GM12878 (cell line): Measurements from ENCODE around the gene RADX. TPM values are rescaled to one million over a fixed set of nuclear protein-coding genes. Genes with fewer than 3 reads are reported as not detected.

Source experiments
- ATAC-seq: fragments of 200-7000 bp; cut with Tn5 transposase; 3 replicates; pipeline ENCODE4 v1.9.1; 2020; ENCODE audit warnings: mild to moderate bottlenecking, moderate library complexity
- BruUV-seq: library from RNA; stranded (reverse); fragments of 400-500 nt; replicated peaks from 2 replicates; lab custom pipeline; 2021; lab: Mats Ljungman, UMichigan
- CTCF ChIA-PET: fragments of 300-600 bp; sonication (Branson Sonifier 250); formaldehyde crosslinking; extraction: SDS; loops from one replicate; lab custom pipeline; 2021; ENCODE audit warnings: inconsistent platforms; lab: Yijun Ruan, JAX
- POLR2A ChIA-PET: fragments of 350-600 bp; formaldehyde crosslinking; extraction: SDS; loops from one replicate; lab custom pipeline; 2021; ENCODE audit warnings: inconsistent platforms; lab: Charles Lee
- RAD21 ChIA-PET: fragments of 300-600 bp; sonication (Branson Sonifier 250); formaldehyde crosslinking; loops from one replicate; lab custom pipeline; 2023; ENCODE audit warnings: antibody characterized with exemption; ENCODE audit not compliant: unreplicated experiment; lab: Charles Lee
- SMC1A ChIA-PET: fragments of 300-600 bp; sonication (Branson Sonifier 250); formaldehyde crosslinking; loops from one replicate; lab custom pipeline; 2023; ENCODE audit not compliant: unreplicated experiment, uncharacterized antibody; lab: Charles Lee
- DNase-seq: peaks from one replicate; pipeline ENCODE4 v3.0.0-alpha.2; 2011; ENCODE audit warnings: low read depth, low spot score
- FAIRE-seq: peaks from 3 replicates; lab custom pipeline; 2011; peaks lifted over from hg19 to GRCh38; lab: Jason Lieb, UNC
- H2AFZ ChIP-seq: 2 replicates; pipeline ENCODE4 v1.6.0; 2011; ENCODE audit warnings: low read depth, low read length, control low read depth; ENCODE audit not compliant: control insufficient read depth
- H3K27ac ChIP-seq: 2 replicates; pipeline ENCODE4 v1.5.1; 2011; ENCODE audit warnings: control low read depth; ENCODE audit not compliant: control insufficient read depth, insufficient read depth
- H3K27me3 ChIP-seq, 2 experiments: replicated peaks in 1 of 2; 2 replicates each; pipeline versions ENCODE4 v1.6.0 to v1.6.1; 2011; ENCODE audit warnings: low read length in 1 of 2; ENCODE audit not compliant: control insufficient read depth in 2 of 2, insufficient read depth in 2 of 2
- H3K36me3 ChIP-seq, 2 experiments: 2 replicates each; pipeline ENCODE4 v1.5.1; 2011; ENCODE audit warnings: low read length in 1 of 2; ENCODE audit not compliant: control insufficient read depth in 2 of 2, insufficient read depth in 2 of 2
- H3K4me1 ChIP-seq: 2 replicates; pipeline ENCODE4 v1.6.1; 2011; ENCODE audit warnings: mild to moderate bottlenecking, low read length, moderate library complexity, mixed read lengths; ENCODE audit not compliant: control insufficient read depth, insufficient read depth
- H3K4me2 ChIP-seq: 2 replicates; pipeline ENCODE4 v1.6.0; 2011; ENCODE audit warnings: control low read depth; ENCODE audit not compliant: control insufficient read depth, insufficient read depth
- H3K4me3 ChIP-seq: fragments of 200-600 bp; sonication (generic); 2 replicates; pipeline ENCODE4 v1.5.1; 2016
- H3K79me2 ChIP-seq: 2 replicates; pipeline ENCODE4 v1.6.0; 2011; ENCODE audit warnings: low read length; ENCODE audit not compliant: control insufficient read depth, insufficient read depth
- H3K9ac ChIP-seq: 2 replicates; pipeline ENCODE4 v1.8.0; 2011; ENCODE audit warnings: low read length, control low read depth, mixed read lengths; ENCODE audit not compliant: control insufficient read depth, insufficient read depth
- H3K9me3 ChIP-seq: replicated peaks from 3 replicates; pipeline ENCODE4 v1.5.1; 2011; ENCODE audit warnings: mild to moderate bottlenecking, low read length; ENCODE audit not compliant: control insufficient read depth, insufficient read depth
- H4K20me1 ChIP-seq: 2 replicates; pipeline ENCODE4 v1.6.0; 2011; ENCODE audit not compliant: control insufficient read depth, insufficient read depth
- BRCA1 ChIP-seq: IDR thresholded peaks from 2 replicates; pipeline ENCODE4 v1.6.1; 2011; ENCODE audit warnings: low read depth, low read length, improper control_type of control experiment
- CBFB ChIP-seq: IDR thresholded peaks from 2 replicates; pipeline ENCODE4 v1.6.1; 2016; ENCODE audit warnings: antibody characterized with exemption, low read depth
- CHD2 ChIP-seq: IDR thresholded peaks from 2 replicates; pipeline ENCODE4 v1.6.1; 2011; ENCODE audit warnings: low read depth, low read length, improper control_type of control experiment, borderline replicate concordance
- E2F4 ChIP-seq: IDR thresholded peaks from 2 replicates; pipeline ENCODE4 v1.6.1; 2012; ENCODE audit warnings: low read depth, low read length, improper control_type of control experiment
- GATAD2B ChIP-seq: fragments of 450-650 bp; conservative IDR thresholded peaks from 2 replicates; pipeline ENCODE4 v1.6.1; 2017; ENCODE audit warnings: low read depth, mild to moderate bottlenecking, moderate library complexity
- HCFC1 ChIP-seq: fragments of 150-350 bp; IDR thresholded peaks from 2 replicates; pipeline ENCODE4 v1.6.1; 2014; ENCODE audit warnings: low read length
- JUNB ChIP-seq: IDR thresholded peaks from 2 replicates; pipeline ENCODE4 v1.6.1; 2016; ENCODE audit warnings: antibody characterized with exemption, mild to moderate bottlenecking
- KAT2A ChIP-seq: conservative IDR thresholded peaks from 2 replicates; pipeline ENCODE4 v1.6.1; 2011; ENCODE audit warnings: low read depth, low read length; ENCODE audit not compliant: control insufficient read depth
- LARP7 ChIP-seq: fragments of 450-650 bp; IDR thresholded peaks from 2 replicates; pipeline ENCODE4 v1.6.1; 2017; ENCODE audit warnings: mild to moderate bottlenecking
- NBN ChIP-seq: fragments of 450-650 bp; IDR thresholded peaks from 2 replicates; pipeline ENCODE4 v1.6.1; 2016
- NR2F1 ChIP-seq: fragments of 450-650 bp; conservative IDR thresholded peaks from 2 replicates; pipeline ENCODE4 v1.6.1; 2017; ENCODE audit warnings: mild to moderate bottlenecking
- PAX8 ChIP-seq: fragments of 450-650 bp; IDR thresholded peaks from 2 replicates; pipeline ENCODE4 v1.6.1; 2017; ENCODE audit warnings: mild to moderate bottlenecking, moderate library complexity
- RAD51 ChIP-seq: fragments of 450-650 bp; IDR thresholded peaks from 2 replicates; pipeline ENCODE4 v1.6.1; 2016; ENCODE audit warnings: moderate library complexity, mild to moderate bottlenecking, inconsistent platforms
- ZNF592 ChIP-seq: fragments of 450-650 bp; IDR thresholded peaks from 2 replicates; pipeline ENCODE4 v1.6.1; 2017; ENCODE audit warnings: mild to moderate bottlenecking, moderate library complexity
- whole genome bisulfite sequencing: methylation state at CpG from one replicate; pipeline ENCODE4 v1.1.6; 2016; ENCODE audit warnings: low lambda C conversion rate; ENCODE audit not compliant: insufficient replicate concordance, insufficient coverage; ENCODE audit errors: missing lambda C conversion rate; 5-methylcytosine and 5-hydroxymethylcytosine counted together
- in situ Hi-C: fragments of 300-500 bp; cut with MboI; formaldehyde crosslinking; loops from 9 replicates; pipeline ENCODE4 v1.14.3; 2018; ENCODE audit warnings: mixed read lengths
- intact Hi-C: fragments of 100-400 bp; cut with micrococcal nuclease; formaldehyde crosslinking; loops from one replicate; pipeline ENCODE4 v1.14.2; 2022; ENCODE audit not compliant: unreplicated experiment
- polyA plus RNA-seq, 11 experiments: library from polyadenylated mRNA; depleted of rRNA in 4 of 11; unstranded in 6 of 11; stranded (reverse) in 5 of 11; fragments of >200 nt; fragmentation: Nextera tagmentation in 4 of 11; fragmentation: Illumina TruSeq in 1 of 11; extraction: Ambion mirVana in 4 of 11; extraction: Trizol in 1 of 11; gene quantifications; 1 replicate in 1 of 11; 2 replicates in 10 of 11; pipeline versions ENCODE4 v1.2.1 to v1.2.3, GENCODE V29; 2011 to 2016; ENCODE audit warnings: inconsistent platforms in 2 of 11, missing spikeins in 2 of 11, low read depth in 1 of 11
- total RNA-seq, 4 experiments: library from RNA; depleted of rRNA in 3 of 4; stranded (reverse); fragments of >200 nt in 3 of 4; fragmentation: Illumina TruSeq in 1 of 4; extraction: Trizol in 1 of 4; gene quantifications; 2 replicates each; pipeline versions ENCODE4 v1.2.1 to v1.2.3, GENCODE V29; 2013 to 2021

Gene RADX
- total and polyA plus RNA-seq, 10 of the 15 experiments (the other 5 are each of a cell fraction or from before 2014, with no cell fraction given) = 4.3 to 24.2 (median 12.4) TPM

- Histone ChIP-seq H2AFZ (no peak overlapping the region), H3K9me3 (no peaks in the 10 kb centered on the region), H4K20me1 (no peaks in the 10 kb centered on the region), H3K4me2 (no peak overlapping the region), H3K27ac (no peak overlapping the region), H3K27me3 (no peaks in the 10 kb centered on the region), H3K9ac (no peak overlapping the region), H3K79me2 (no peaks in the 10 kb centered on the region), H3K4me3 (no peak overlapping the region), H3K36me3 (no peaks in the 10 kb centered on the region), H3K4me1 (no peaks in the 10 kb centered on the region)
- DNase-seq (no peak), FAIRE-seq (no peak), ATAC-seq (no peak)
- intact Hi-C loops = no loop called here
- no TSS peak for BruUV-seq
- in situ Hi-C loops = no loop called here
- SMC1A ChIA-PET = interaction anchor here (0.8 kb wide), 1 partner anchor 24 kb away, joined by 3 read pairs; no protein-coding TSS in a partner anchor
- CTCF ChIA-PET = interaction anchor here (0.9 kb wide), 1 partner anchor 335 kb away, joined by 3 read pairs; no protein-coding TSS in a partner anchor
- RAD21 ChIA-PET = no interaction called here
- TF ChIP-seq RAD51 (no peak), JUNB (no peak), HCFC1 (no peak), LARP7 (no peak), KAT2A (no peak), GATAD2B (no peak), CHD2 (no peak), NBN (no peak), ZNF592 (no peak), NR2F1 (no peak), CBFB (no peak), E2F4 (no peak), BRCA1 (no peak), PAX8 (no peak)
- POLR2A ChIA-PET = no interaction called here
- WGBS = 0% methylated on average over 2 of the region's 2 CpGs
Measured at GRCh38 chrX:106564986-106565385, 46.8 kb upstream of the RADX start.
